Uterus (tissue), 4 donors: ENCODE measurements around the gene SNX8. TPM values are rescaled to one million over a fixed set of nuclear protein-coding genes. Genes with fewer than 3 reads are reported as not detected.
"Not testable (repeated sequence)": the region's sequence is repeated elsewhere in the genome, so short reads cannot be mapped to it uniquely, and the experiment has no call there.

ENCODE experiments used
- DNase-seq, 2 donors: peaks; one replicate each; pipeline ENCODE4 v3.0.0-alpha.2; 2019 to 2020
- H3K27ac ChIP-seq, 2 donors: fragments of 200-600 bp; sonication (generic); 1 replicate in 1 of 2; 2 replicates in 1 of 2; pipeline ENCODE4 v1.5.1; 2016 to 2018
- H3K27me3 ChIP-seq, 2 donors: fragments of 200-600 bp; sonication (generic); one replicate each; pipeline ENCODE4 v1.5.1; 2018 to 2019; ENCODE audit warnings: control low read depth in 1 of 2
- H3K36me3 ChIP-seq, 2 donors: fragments of 200-600 bp; sonication (generic); one replicate each; pipeline ENCODE4 v1.5.1; 2019; ENCODE audit warnings: control low read depth in 1 of 2
- H3K4me1 ChIP-seq, 2 donors: fragments of 200-600 bp; sonication (generic); one replicate each; pipeline ENCODE4 v1.5.1; 2018 to 2019; ENCODE audit warnings: control low read depth in 1 of 2
- H3K4me3 ChIP-seq, 2 donors: fragments of 200-600 bp; sonication (generic); 1 replicate in 1 of 2; 2 replicates in 1 of 2; pipeline ENCODE4 v1.5.1; 2018 to 2019; ENCODE audit warnings: mild to moderate bottlenecking in 1 of 2
- H3K9me3 ChIP-seq, 2 donors: fragments of 200-600 bp; sonication (generic); one replicate each; pipeline ENCODE4 v1.5.1; 2019; ENCODE audit warnings: control low read depth in 1 of 2
- POLR2A ChIP-seq, 2 donors: fragments of 450-650 bp; IDR thresholded peaks; one replicate each; pipeline ENCODE4 v1.6.1; 2016; ENCODE audit warnings: antibody characterized with exemption in 2 of 2, mild to moderate bottlenecking in 1 of 2, moderate library complexity in 1 of 2
- intact Hi-C: fragments of 100-400 bp; cut with DNase I; formaldehyde crosslinking; loops from one replicate; pipeline ENCODE4 v1.15.1; 2023; ENCODE audit warnings: low total_unique reads
- total RNA-seq, 4 donors: library from RNA; depleted of rRNA in 3 of 4; stranded (reverse); fragments of >200 nt in 3 of 4; gene quantifications; one replicate each; pipeline versions ENCODE4 v1.1.0 to v1.2.4, GENCODE V29; 2014 to 2023
- TF ChIP-seq, protein P1 (sequence below), 4 experiments: fragments of 200-600 bp in 2 of 4; fragments of 450-650 bp in 2 of 4; sonication (generic) in 2 of 4; IDR thresholded peaks; one replicate each; pipeline ENCODE4 v1.5.1; 2016 to 2019; ENCODE audit warnings: antibody characterized with exemption in 4 of 4, mild to moderate bottlenecking in 2 of 4, moderate library complexity in 1 of 4
- donor health status: DM: yes; HTN: yes; CAD: no.

The SNX8 gene
- total RNA-seq, 4 donors from 2014 or later, result 0.29 to 75.3 (median 30.5) TPM

DNA sequence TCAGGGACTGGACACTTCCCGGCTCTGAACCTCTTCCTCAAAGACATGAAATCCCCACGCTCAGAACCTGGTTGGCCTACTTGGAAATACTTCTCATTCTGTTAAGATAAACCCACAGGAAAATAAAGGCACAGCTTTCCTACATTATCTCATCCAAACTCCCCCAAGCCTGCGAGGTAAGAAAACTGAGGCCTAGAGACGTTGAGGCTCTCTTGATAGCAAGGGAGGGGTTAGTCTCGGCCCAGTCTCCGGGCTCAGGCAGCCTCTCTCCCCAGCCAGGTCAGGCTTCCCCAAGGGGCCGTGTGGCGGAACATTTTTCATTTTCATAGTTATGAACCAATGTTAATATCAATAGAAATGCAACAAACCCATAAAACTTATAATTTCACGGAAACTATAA, 35.8 kb upstream of the SNX8 start:
- no peaks in the 10 kb centered on the region for H3K9me3 ChIP-seq
- no peaks in the 10 kb centered on the region for H3K27me3 ChIP-seq
- intact Hi-C loops, result loop anchor here (10.0 kb wide), 1 partner anchor 105 kb away; the partner anchor contains the start of genes MRM2 and NUDT1
- no peak for TF ChIP-seq POLR2A (IDR thresholded peaks at IDR 0.05)
- TF ChIP-seq, protein P1, sequence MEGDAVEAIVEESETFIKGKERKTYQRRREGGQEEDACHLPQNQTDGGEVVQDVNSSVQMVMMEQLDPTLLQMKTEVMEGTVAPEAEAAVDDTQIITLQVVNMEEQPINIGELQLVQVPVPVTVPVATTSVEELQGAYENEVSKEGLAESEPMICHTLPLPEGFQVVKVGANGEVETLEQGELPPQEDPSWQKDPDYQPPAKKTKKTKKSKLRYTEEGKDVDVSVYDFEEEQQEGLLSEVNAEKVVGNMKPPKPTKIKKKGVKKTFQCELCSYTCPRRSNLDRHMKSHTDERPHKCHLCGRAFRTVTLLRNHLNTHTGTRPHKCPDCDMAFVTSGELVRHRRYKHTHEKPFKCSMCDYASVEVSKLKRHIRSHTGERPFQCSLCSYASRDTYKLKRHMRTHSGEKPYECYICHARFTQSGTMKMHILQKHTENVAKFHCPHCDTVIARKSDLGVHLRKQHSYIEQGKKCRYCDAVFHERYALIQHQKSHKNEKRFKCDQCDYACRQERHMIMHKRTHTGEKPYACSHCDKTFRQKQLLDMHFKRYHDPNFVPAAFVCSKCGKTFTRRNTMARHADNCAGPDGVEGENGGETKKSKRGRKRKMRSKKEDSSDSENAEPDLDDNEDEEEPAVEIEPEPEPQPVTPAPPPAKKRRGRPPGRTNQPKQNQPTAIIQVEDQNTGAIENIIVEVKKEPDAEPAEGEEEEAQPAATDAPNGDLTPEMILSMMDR (IDR thresholded peaks at IDR 0.05), result no peak
- no peaks in the 10 kb centered on the region for H3K4me1 ChIP-seq
- no peaks in the 10 kb centered on the region for H3K36me3 ChIP-seq
- DNase-seq, result no peak
- no peak overlapping the region for H3K27ac ChIP-seq
- no peak overlapping the region for H3K4me3 ChIP-seq

DNA sequence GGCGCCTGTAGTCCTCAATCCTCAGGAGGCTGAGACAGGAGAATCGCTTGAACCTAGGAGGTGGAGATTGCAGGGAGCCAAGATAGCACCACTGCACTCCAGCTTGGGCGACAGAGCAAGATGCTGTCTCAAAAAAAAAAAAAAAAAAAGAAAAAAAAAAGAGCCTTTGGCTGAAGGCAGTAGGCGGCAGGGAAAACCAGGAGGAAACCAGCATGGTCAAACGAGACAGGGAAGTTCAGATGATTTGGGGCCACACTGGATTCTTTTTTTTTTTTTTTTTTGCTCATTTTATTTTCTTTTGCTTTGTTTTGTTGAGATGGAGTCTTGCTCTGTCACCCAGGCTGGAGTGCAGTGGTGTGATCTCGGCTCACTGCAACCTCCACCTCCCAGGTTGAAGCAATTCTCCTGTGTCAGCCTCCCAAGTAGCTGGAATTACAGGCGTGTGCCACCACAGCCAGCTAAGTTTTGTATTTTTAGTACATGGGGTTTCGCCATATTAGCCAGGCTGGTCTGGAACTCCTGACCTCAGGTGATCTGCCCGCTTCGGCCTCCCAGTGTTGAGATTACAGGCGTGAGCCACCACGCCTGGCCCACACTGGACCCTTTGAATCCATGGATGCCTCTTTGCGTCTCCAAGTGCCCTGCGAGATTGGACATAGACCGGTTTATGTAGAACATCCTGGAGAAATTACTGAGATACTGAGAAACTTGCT, 33.3 kb upstream of the SNX8 start:
- H3K36me3 ChIP-seq, H3K4me3 ChIP-seq, intact Hi-C loops, H3K27me3 ChIP-seq, DNase-seq, H3K9me3 ChIP-seq, H3K4me1 ChIP-seq: not testable (repeated sequence)
- H3K27ac ChIP-seq, result peak overlapping the region; percentile 28 to 69

DNA sequence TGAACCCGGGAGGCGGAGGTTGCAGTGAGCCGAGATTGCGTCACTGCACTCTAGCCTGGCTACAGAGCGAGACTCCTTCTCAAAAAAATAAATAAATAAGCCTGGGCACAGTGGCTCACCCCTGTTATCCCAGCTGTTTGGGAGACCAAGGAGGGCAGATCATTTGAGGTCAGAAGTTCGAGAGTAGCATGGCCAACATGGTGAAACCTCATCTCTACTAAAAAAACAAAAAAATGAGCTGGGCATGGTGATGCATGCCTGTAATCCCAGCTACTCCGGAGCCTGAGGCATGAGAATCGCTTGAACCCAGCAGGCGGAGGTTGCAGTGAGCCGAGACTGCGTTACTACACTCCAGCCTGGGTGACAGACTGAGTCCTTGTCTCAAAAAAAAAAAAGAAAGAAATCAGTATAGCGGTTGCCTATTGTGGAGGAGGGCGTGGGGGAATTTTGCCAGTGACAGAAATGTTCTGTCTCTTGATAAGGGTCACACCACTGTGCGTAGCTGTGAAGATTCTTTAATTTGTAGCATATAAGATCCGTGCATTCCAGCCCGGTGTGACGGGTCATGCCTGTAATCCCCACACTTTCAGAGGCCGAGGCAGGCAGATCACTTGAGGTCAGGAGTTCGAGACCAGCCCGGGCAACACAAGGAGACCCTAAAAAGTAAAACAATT, 22.5 kb upstream of the SNX8 start:
- Histone ChIP-seq H3K27me3 (no peaks in the 10 kb centered on the region), H3K4me1 (no peaks in the 10 kb centered on the region), H3K36me3 (no peaks in the 10 kb centered on the region), H3K9me3 (no peaks in the 10 kb centered on the region), H3K27ac (no peak overlapping the region), H3K4me3 (no peak overlapping the region)
- no peak for TF ChIP-seq POLR2A (IDR thresholded peaks at IDR 0.05)
- TF ChIP-seq, protein P1 (IDR thresholded peaks at IDR 0.05), result no peak
- no peak for DNase-seq
- intact Hi-C loops, result no loop called here

DNA sequence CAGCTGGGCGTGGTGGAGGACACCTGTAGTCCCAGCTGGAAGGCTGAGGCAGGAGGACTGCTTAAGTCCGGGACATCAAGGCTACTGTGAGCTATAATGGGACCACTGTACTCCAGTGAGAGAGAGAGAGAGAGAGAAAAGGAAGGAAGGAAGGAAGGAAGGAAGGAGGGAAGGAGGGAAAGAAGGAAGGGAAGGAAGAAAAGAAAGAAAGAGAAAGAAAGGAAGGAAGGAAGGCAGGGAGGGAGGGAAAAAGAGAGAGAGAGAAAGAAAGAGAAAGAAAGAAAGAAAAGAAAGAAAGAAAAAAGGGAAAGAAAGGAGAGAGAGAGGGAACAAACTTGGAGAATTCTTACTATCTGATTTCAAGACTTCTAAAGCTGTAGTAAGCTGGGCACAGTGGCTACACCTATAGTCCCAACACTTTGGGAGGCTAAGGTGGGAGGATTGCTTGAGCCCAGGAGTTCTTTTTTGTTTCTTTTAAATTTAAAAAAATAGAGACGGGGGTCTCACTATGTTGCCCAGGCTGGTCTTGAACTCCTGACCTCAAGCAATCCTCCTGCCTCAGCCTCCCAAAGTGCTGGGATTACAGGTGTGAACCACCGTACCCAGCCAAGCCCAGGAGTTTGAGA, 18.5 kb upstream of the SNX8 start:
- not testable (repeated sequence) for H3K4me3 ChIP-seq, H3K36me3 ChIP-seq

DNA sequence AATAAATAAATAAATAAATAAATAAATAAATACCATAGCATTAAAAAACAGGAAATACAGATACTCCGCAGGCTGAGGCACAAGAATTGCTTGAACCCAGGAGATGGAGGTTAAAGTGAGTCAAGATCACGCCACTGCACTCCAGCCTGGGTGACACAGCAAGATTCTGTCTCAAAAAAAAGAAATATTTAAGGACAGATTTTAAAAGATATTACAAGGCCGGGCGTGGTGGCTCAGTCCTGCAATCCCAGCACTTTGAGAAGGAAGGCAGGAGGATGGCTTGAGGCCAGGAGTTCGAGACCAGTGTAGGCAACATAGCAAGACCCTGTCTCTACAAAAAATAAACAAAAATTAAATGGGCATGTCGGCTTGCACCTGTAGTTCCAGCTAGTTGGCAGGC, 17.5 kb upstream of the SNX8 start:
- TF ChIP-seq POLR2A (IDR thresholded peaks at IDR 0.05), result no peak
- TF ChIP-seq, protein P1 (IDR thresholded peaks at IDR 0.05), result no peak
- H3K36me3 ChIP-seq, result no peaks in the 10 kb centered on the region
- H3K4me3 ChIP-seq, result no peak overlapping the region
- H3K9me3 ChIP-seq, result no peaks in the 10 kb centered on the region
- no peak for DNase-seq
- H3K27ac ChIP-seq, result no peak overlapping the region
- H3K4me1 ChIP-seq, result no peaks in the 10 kb centered on the region
- intact Hi-C loops, result no loop called here
- H3K27me3 ChIP-seq, result no peaks in the 10 kb centered on the region

More for the DNA sequence above, 18.5 kb upstream of the SNX8 start:
- H3K9me3 ChIP-seq, H3K27ac ChIP-seq, H3K4me1 ChIP-seq, intact Hi-C loops, DNase-seq, H3K27me3 ChIP-seq: not testable (repeated sequence)

DNA sequence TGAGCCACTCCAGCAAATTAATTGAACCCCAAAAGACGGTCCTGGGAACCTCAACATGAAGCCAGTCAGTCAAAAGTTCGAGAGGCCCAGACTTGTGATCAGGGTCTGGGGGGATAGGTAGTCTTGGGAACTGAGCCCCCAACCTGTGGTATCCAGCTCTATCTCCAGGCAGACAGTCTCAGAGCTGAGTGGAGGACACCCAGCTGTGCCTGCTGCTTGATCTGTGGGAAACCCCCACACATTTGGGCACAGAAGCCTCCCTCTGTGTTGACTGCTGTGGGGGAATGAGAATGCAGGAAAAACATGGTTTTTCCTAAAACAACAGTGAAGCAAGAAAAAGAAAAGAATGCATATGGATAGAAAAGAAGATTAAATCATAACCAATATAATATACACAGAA, 16.3 kb upstream of the SNX8 start:
- Histone ChIP-seq H3K27ac (no peak overlapping the region), H3K27me3 (no peaks in the 10 kb centered on the region), H3K36me3 (no peaks in the 10 kb centered on the region), H3K4me1 (no peaks in the 10 kb centered on the region), H3K4me3 (no peak overlapping the region), H3K9me3 (no peaks in the 10 kb centered on the region)
- intact Hi-C loops, result no loop called here
- DNase-seq, result no peak
- TF ChIP-seq, protein P1 (IDR thresholded peaks at IDR 0.05), result no peak
- TF ChIP-seq POLR2A (IDR thresholded peaks at IDR 0.05), result no peak
